ENCODE measurements around the gene RBM20. TPM values are rescaled to one million over a fixed set of nuclear protein-coding genes. Genes with fewer than 3 reads are reported as not detected.

Gene RBM20
- total and polyA plus RNA-seq, 2 experiments from 2014 or later: not detected

- H3K9ac ChIP-seq: no peak overlapping the region
- WGBS, 2 experiments (ENCODE audit: low coverage in 1 of 2, low lambda C conversion rate in 2 of 2, missing lambda C conversion rate in 2 of 2): 97 to 98% methylated on average over 10 of the region's 10 CpGs
- TF ChIP-seq EZH2phosphoT487 (IDR thresholded peaks at IDR 0.05; ENCODE audit: insufficient read depth, low read depth): no peak
- no peak for TF ChIP-seq EZH2 (IDR thresholded peaks at IDR 0.05; ENCODE audit: insufficient read depth, poor library complexity, severe bottlenecking)
- no peaks in the 10 kb centered on the region for H4K20me1 ChIP-seq (ENCODE audit: insufficient read depth)
- H3K4me2 ChIP-seq (ENCODE audit: unreplicated experiment): no peak overlapping the region
- H3K4me3 ChIP-seq: no peak overlapping the region
- H3K27ac ChIP-seq: no peak overlapping the region
- peaks cover 9% of the 10 kb centered on the region; the same call in 1 of the 2 replicates for H3K79me2 ChIP-seq (ENCODE audit: insufficient read depth)
- no peaks in the 10 kb centered on the region for H3K27me3 ChIP-seq (replicated peaks; ENCODE audit: insufficient read depth)
- in situ Hi-C loops (cut with MboI): loop anchor here (25.0 kb wide), 3 partner anchors 272 to 1253 kb away; partner anchors contain the start of gene SMNDC1
- H3F3A ChIP-seq (ENCODE audit: insufficient read depth): no peaks in the 10 kb centered on the region
- no peak overlapping the region for H2AFZ ChIP-seq
- no peaks in the 10 kb centered on the region for H3K9me3 ChIP-seq (ENCODE audit: low read depth)
- DNase-seq: no peak
- H3K36me3 ChIP-seq (ENCODE audit: low read depth): peaks cover 77% of the 10 kb centered on the region
- no peaks in the 10 kb centered on the region for H3K9me2 ChIP-seq (ENCODE audit: insufficient read depth)
- no peaks in the 10 kb centered on the region for H3K4me1 ChIP-seq (ENCODE audit: insufficient read depth)
Measured at GRCh38 chr10:110883924-110884323, 239.8 kb downstream of the RBM20 start.

- H3K36me3 ChIP-seq (ENCODE audit: low read depth): peaks cover 81% of the 10 kb centered on the region
- no peak for TF ChIP-seq EZH2 (IDR thresholded peaks at IDR 0.05; ENCODE audit: insufficient read depth, poor library complexity, severe bottlenecking)
- TF ChIP-seq EZH2phosphoT487 (IDR thresholded peaks at IDR 0.05; ENCODE audit: insufficient read depth, low read depth): no peak
- in situ Hi-C loops (cut with MboI): loop anchor here (25.0 kb wide), 3 partner anchors 274 to 1251 kb away; partner anchors contain the start of gene SMNDC1
- no peaks in the 10 kb centered on the region for H3K9me3 ChIP-seq (ENCODE audit: low read depth)
- no peaks in the 10 kb centered on the region for H3K9me2 ChIP-seq (ENCODE audit: insufficient read depth)
- no peak overlapping the region for H3K27ac ChIP-seq
- no peaks in the 10 kb centered on the region for H3K27me3 ChIP-seq (replicated peaks; ENCODE audit: insufficient read depth)
- no peak for DNase-seq
- no peaks in the 10 kb centered on the region for H3K4me1 ChIP-seq (ENCODE audit: insufficient read depth)
- H2AFZ ChIP-seq: no peak overlapping the region
- H4K20me1 ChIP-seq (ENCODE audit: insufficient read depth): no peaks in the 10 kb centered on the region
- H3K79me2 ChIP-seq (ENCODE audit: insufficient read depth): peaks cover 1% of the 10 kb centered on the region; the same call in 1 of the 2 replicates
- 58% methylated on average over 5 of the region's 5 CpGs for WGBS, 2 experiments (ENCODE audit: low coverage in 1 of 2, low lambda C conversion rate in 2 of 2, missing lambda C conversion rate in 2 of 2)
- H3K4me2 ChIP-seq (ENCODE audit: unreplicated experiment): no peak overlapping the region
- no peak overlapping the region for H3K4me3 ChIP-seq
- H3K9ac ChIP-seq: no peak overlapping the region
- H3F3A ChIP-seq (ENCODE audit: insufficient read depth): no peaks in the 10 kb centered on the region
Measured at GRCh38 chr10:110885932-110886674, 242.0 kb downstream of the RBM20 start.

GRCh38 chr10:110887560-110887959, 243.4 kb downstream of the RBM20 start:
- no peak overlapping the region for H3K4me2 ChIP-seq (ENCODE audit: unreplicated experiment)
- H3F3A ChIP-seq (ENCODE audit: insufficient read depth): peaks cover 9% of the 10 kb centered on the region; the same call in 1 of the 2 replicates
- H3K9me2 ChIP-seq (ENCODE audit: insufficient read depth): no peaks in the 10 kb centered on the region
- H3K27ac ChIP-seq: no peak overlapping the region
- no peak overlapping the region for H3K9ac ChIP-seq
- TF ChIP-seq EZH2phosphoT487 (IDR thresholded peaks at IDR 0.05; ENCODE audit: insufficient read depth, low read depth): no peak
- no peak for TF ChIP-seq EZH2 (IDR thresholded peaks at IDR 0.05; ENCODE audit: insufficient read depth, poor library complexity, severe bottlenecking)
- H3K4me3 ChIP-seq: no peak overlapping the region
- H3K9me3 ChIP-seq (ENCODE audit: low read depth): no peaks in the 10 kb centered on the region
- no peaks in the 10 kb centered on the region for H3K4me1 ChIP-seq (ENCODE audit: insufficient read depth)
- WGBS, 2 experiments (ENCODE audit: low coverage in 1 of 2, low lambda C conversion rate in 2 of 2, missing lambda C conversion rate in 2 of 2): 96 to 100% methylated on average over 1 of the region's 1 CpG
- H3K79me2 ChIP-seq (ENCODE audit: insufficient read depth): no peaks in the 10 kb centered on the region
- in situ Hi-C loops (cut with MboI): loop anchor here (25.0 kb wide), 3 partner anchors 275 to 1250 kb away; partner anchors contain the start of gene SMNDC1
- H3K27me3 ChIP-seq (replicated peaks; ENCODE audit: insufficient read depth): no peaks in the 10 kb centered on the region
- H3K36me3 ChIP-seq (ENCODE audit: low read depth): peaks cover 67% of the 10 kb centered on the region
- H2AFZ ChIP-seq: no peak overlapping the region
- H4K20me1 ChIP-seq (ENCODE audit: insufficient read depth): no peaks in the 10 kb centered on the region
- no peak for DNase-seq

Small RNA genes within 50 kb of the gene (small RNA-seq; reads per million reads assigned to genes)
- gene RF00019 (ENCODE audit: low read depth, low replicate concordance): not detected
- not detected for gene RN7SKP288 (ENCODE audit: low read depth, low replicate concordance)
- gene RNA5SP327 (ENCODE audit: low read depth, low replicate concordance): not detected

Other genes with a start within 250 kb of the RBM20 start
- 17.8 and 18.0 TPM in 2 replicates for gene DUSP5, start 146.4 kb upstream of the RBM20 start, total RNA-seq (2014; rRNA removed; shearing (Covaris generic))
- 5.8 and 13.3 TPM in 2 replicates for gene DUSP5, start 146.4 kb upstream of the RBM20 start, polyA plus RNA-seq (2016; fragmentation: Nextera tagmentation; extraction: Ambion mirVana)
- 14.4 and 17.8 TPM in 2 replicates for gene SMC3, start 76.6 kb upstream of the RBM20 start, total RNA-seq (2014; rRNA removed; shearing (Covaris generic))
- 57.7 and 60.5 TPM in 2 replicates for gene SMC3, start 76.6 kb upstream of the RBM20 start, polyA plus RNA-seq (2016; fragmentation: Nextera tagmentation; extraction: Ambion mirVana)
- gene PDCD4, start 227.6 kb downstream of the RBM20 start, total RNA-seq (2014; rRNA removed; shearing (Covaris generic)): 49.9 and 52.7 TPM in 2 replicates
- gene PDCD4, start 227.6 kb downstream of the RBM20 start, polyA plus RNA-seq (2016; fragmentation: Nextera tagmentation; extraction: Ambion mirVana): 166 and 175 TPM in 2 replicates